ENCODE measurements around the gene ZC3H15. TPM values are rescaled to one million over a fixed set of nuclear protein-coding genes. Genes with fewer than 3 reads are reported as not detected.
A peak's percentile ranks its signal among the peaks of the same experiment; 100 is the strongest.

Gene ZC3H15
- total RNA-seq, 6 experiments from 2014 or later = 20.7 to 41.2 (median 30.5) TPM

GRCh38 chr2:186498834-186499233 lies 12.8 kb downstream of the ZC3H15 start:
- ATAC-seq = no peak
- intact Hi-C loops (cut with DNase I) = no loop called here
- Histone ChIP-seq H3K9me3 (no peaks in the 10 kb centered on the region), H3K4me1 (no peaks in the 10 kb centered on the region), H3K27me3 (no peaks in the 10 kb centered on the region), H3K4me3 (no peak overlapping the region), H3K27ac (no peak overlapping the region), H3K36me3 (peaks cover 0 to 57% (median 12%) of the 10 kb centered on the region in 4 donors)
- no peak for DNase-seq
- no peak for TF ChIP-seq POLR2A (IDR thresholded peaks at IDR 0.05)
- TF ChIP-seq CTCF (IDR thresholded peaks at IDR 0.05) = no peak
- WGBS (ENCODE audit: insufficient coverage, low coverage, low lambda C conversion rate, missing lambda C conversion rate) = 20% methylated on average over 1 of the region's 1 CpG

DNA sequence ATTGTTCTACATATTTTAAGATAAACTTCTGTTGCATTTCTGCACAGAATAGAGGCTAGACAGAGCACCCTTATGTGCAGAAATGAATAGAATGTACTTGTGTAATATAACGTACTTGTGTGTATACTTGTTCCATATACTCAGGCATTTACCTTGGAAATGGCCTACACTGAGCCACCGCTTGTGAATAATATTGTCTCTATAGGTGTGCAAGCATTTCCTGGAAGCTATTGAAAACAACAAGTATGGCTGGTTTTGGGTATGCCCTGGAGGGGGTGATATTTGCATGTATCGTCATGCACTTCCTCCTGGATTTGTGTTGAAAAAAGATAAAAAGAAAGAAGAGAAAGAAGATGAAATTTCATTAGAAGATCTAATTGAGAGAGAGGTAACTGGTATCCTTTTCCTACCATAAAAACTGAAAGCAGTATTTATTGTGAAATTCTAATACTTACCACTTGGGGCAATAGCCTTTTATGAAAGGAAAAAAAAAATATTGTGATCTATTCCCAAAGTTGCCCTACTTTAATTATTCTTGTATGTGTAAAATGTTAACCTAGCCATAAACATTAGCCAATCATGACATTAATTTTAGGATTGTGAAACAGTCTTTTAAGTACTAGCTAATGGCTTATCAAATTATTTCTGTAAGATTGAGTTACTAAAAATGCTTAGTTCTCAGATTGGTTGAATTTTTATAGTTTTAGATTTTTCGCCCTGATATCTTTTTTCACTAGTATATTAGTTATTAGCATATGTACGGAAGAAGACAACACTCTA lies 18.0 kb downstream of the ZC3H15 start:
- peak; percentile 41 to 88 (median 73) for ATAC-seq
- H3K36me3 ChIP-seq = peaks cover under 1 to 60% (median 28%) of the 10 kb centered on the region in 4 donors

DNA sequence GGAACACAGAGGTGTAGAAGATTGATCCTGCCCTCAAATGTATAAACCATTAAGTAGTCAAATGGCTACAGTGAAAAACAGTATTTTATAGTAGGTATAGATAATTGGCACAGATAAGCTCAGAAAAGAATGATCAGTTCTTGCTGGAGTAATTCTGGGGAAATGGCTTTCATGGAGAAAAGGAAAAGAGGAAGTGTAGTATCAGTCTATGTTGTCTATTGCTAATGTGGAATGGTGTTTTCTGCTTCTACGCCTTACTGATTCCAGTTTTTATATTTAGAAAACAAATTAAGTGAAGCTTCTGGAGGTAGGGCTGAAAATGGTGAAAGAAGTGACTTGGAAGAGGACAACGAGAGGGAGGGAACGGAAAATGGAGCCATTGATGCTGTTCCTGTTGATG lies 22.2 kb downstream of the ZC3H15 start:
- 87% methylated on average over 3 of the region's 3 CpGs for WGBS (ENCODE audit: insufficient coverage, low coverage, low lambda C conversion rate, missing lambda C conversion rate)
- H3K36me3 ChIP-seq = peaks cover 8 to 48% (median 29%) of the 10 kb centered on the region in 4 donors
- no peaks in the 10 kb centered on the region for H3K4me1 ChIP-seq
- H3K27ac ChIP-seq = no peak overlapping the region
- no peaks in the 10 kb centered on the region for H3K9me3 ChIP-seq
- no peak overlapping the region for H3K4me3 ChIP-seq
- no peak for ATAC-seq
- H3K27me3 ChIP-seq = no peaks in the 10 kb centered on the region
- intact Hi-C loops (cut with DNase I) = loop anchor here (10.0 kb wide), 1 partner anchor 137 kb away; no protein-coding TSS in a partner anchor
- DNase-seq = no peak
- no peak for TF ChIP-seq POLR2A (IDR thresholded peaks at IDR 0.05)
- no peak for TF ChIP-seq CTCF (IDR thresholded peaks at IDR 0.05)

More for the DNA sequence above, 18.0 kb downstream of the ZC3H15 start:
- WGBS (ENCODE audit: insufficient coverage, low coverage, low lambda C conversion rate, missing lambda C conversion rate) = 56% methylated on average over 5 of the region's 5 CpGs
- DNase-seq = no peak
- no peak for TF ChIP-seq POLR2A (IDR thresholded peaks at IDR 0.05)
- peak; percentile 55 to 69 (median 59) for TF ChIP-seq CTCF (IDR thresholded peaks at IDR 0.05)
- H3K4me1 ChIP-seq = no peaks in the 10 kb centered on the region
- H3K27ac ChIP-seq = no peak overlapping the region
- intact Hi-C loops (cut with DNase I) = loop anchor here (10.0 kb wide), 1 partner anchor 141 kb away; no protein-coding TSS in a partner anchor
- H3K9me3 ChIP-seq = no peaks in the 10 kb centered on the region
- no peaks in the 10 kb centered on the region for H3K27me3 ChIP-seq
- H3K4me3 ChIP-seq = no peak overlapping the region

DNA sequence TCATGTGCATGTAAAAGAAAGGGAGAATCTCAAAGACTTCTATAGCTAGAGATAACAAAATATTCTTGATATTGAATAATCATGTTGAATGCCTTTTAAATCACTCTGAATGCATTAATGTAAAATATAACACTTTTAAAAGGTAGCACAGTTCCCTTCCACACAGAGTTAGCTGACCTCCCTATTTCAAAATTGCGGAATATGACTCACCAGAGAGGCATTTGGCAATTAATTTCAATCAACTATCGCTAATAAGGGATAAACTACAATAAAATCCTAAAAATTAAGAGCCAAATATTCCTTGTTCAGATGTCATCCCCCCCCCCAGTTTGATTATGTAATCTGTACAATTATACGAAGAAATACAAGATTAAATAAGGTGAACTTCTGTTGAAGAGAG lies 29.3 kb downstream of the ZC3H15 start:
- WGBS (ENCODE audit: insufficient coverage, low coverage, low lambda C conversion rate, missing lambda C conversion rate) = 59% methylated on average over 3 of the region's 3 CpGs
- no peak overlapping the region for H3K4me3 ChIP-seq
- intact Hi-C loops (cut with DNase I) = no loop called here

More for the DNA sequence above, 29.3 kb downstream of the ZC3H15 start:
- Histone ChIP-seq H3K27me3 (no peaks in the 10 kb centered on the region), H3K27ac (no peak overlapping the region), H3K9me3 (no peaks in the 10 kb centered on the region), H3K36me3 (peaks cover 0 to 5% (median 0%) of the 10 kb centered on the region in 4 donors), H3K4me1 (no peaks in the 10 kb centered on the region)
- ATAC-seq (peak in 1 of 4 donors; percentile 43), DNase-seq (no peak)
- TF ChIP-seq CTCF (IDR thresholded peaks at IDR 0.05) (no peak), POLR2A (IDR thresholded peaks at IDR 0.05) (no peak)

Data from right lobe of liver (tissue), 6 donors.